Adrenal gland (tissue), 12 donors: ENCODE measurements around the gene ACE2. TPM values are rescaled to one million over a fixed set of nuclear protein-coding genes. Genes with fewer than 3 reads are reported as not detected.

ENCODE experiments used
- DNase-seq, 7 donors: peaks; one replicate each; pipeline ENCODE4 v3.0.0-alpha.2; 2019 to 2020
- H3K27ac ChIP-seq, 5 donors: fragments of 200-600 bp; sonication (generic) in 4 of 5; 1 replicate in 3 of 5; 2 replicates in 2 of 5; pipeline versions ENCODE4 v1.5.1 to v1.8.0; 2016 to 2020; ENCODE audit warnings: mild to moderate bottlenecking in 1 of 5
- H3K27me3 ChIP-seq: fragments of 200-600 bp; 2 replicates; pipeline ENCODE4 v1.8.0; 2021
- H3K36me3 ChIP-seq, 2 donors: fragments of 200-600 bp; replicated peaks in 1 of 2; 1 replicate in 1 of 2; 2 replicates in 1 of 2; pipeline versions ENCODE4 v1.5.1 to v1.8.0; 2018 to 2022
- H3K4me1 ChIP-seq, 2 donors: fragments of 200-600 bp; replicated peaks in 1 of 2; 1 replicate in 1 of 2; 2 replicates in 1 of 2; pipeline versions ENCODE4 v1.5.1 to v1.8.0; 2018 to 2021
- H3K4me3 ChIP-seq, 4 donors: fragments of 200-600 bp; sonication (generic) in 3 of 4; one replicate each; pipeline ENCODE4 v1.5.1; 2016 to 2018
- H3K9me3 ChIP-seq, 3 donors: fragments of 200-600 bp; sonication (generic) in 1 of 3; replicated peaks in 1 of 3; 1 replicate in 2 of 3; 2 replicates in 1 of 3; pipeline versions ENCODE4 v1.5.1 to v1.8.0; 2016 to 2021
- POLR2A ChIP-seq, 2 donors: fragments of 450-650 bp; IDR thresholded peaks; one replicate each; pipeline ENCODE4 v1.6.1; 2017; ENCODE audit warnings: antibody characterized with exemption in 2 of 2, mild to moderate bottlenecking in 2 of 2, moderate library complexity in 1 of 2
- WGBS, 4 donors: extraction: QIAGEN DNeasy Blood & Tissue Kit in 2 of 4; methylation state at CpG; one replicate each; pipeline versions ENCODE4 v1.1.5 to v1.1.7; 2013 to 2017; 5-methylcytosine and 5-hydroxymethylcytosine counted together
- intact Hi-C, 2 donors: fragments of 100-400 bp; cut with DNase I; formaldehyde crosslinking; loops; one replicate each; pipeline versions ENCODE4 v1.14.1 to v1.15.0; 2022 to 2023
- polyA plus RNA-seq, 3 donors: library from polyadenylated mRNA; stranded (reverse); fragments of 200-250 nt in 2 of 3; fragments of 350-450 nt in 1 of 3; fragmentation: Illumina TruSeq in 1 of 3; extraction: RNeasy Lipid Tissue Mini Kit (QIAGEN cat#74804) in 1 of 3; gene quantifications; one replicate each; pipeline ENCODE4 v1.2.3, GENCODE V29; 2013 to 2014
- total RNA-seq, 9 donors: library from RNA; depleted of rRNA in 4 of 9; stranded (reverse); fragments of >200 nt in 4 of 9; fragments of 120-200 nt in 1 of 9; fragmentation: NEBNext Ultra II Directional in 1 of 9; extraction: Animal tissue kit (Norgen Biotek cat#: 25700) in 1 of 9; gene quantifications; one replicate each; pipeline versions ENCODE4 v1.1.0 to v1.2.4, GENCODE V29; 2013 to 2023
- TF ChIP-seq, protein P1 (sequence below), 6 experiments: fragments of 450-650 bp in 4 of 6; fragments of 200-600 bp in 2 of 6; sonication (generic) in 1 of 6; IDR thresholded peaks; 1 replicate in 5 of 6; 2 replicates in 1 of 6; pipeline versions ENCODE4 v1.5.1 to v1.8.0; 2016 to 2021; ENCODE audit warnings: antibody characterized with exemption in 6 of 6, mild to moderate bottlenecking in 2 of 6, moderate library complexity in 1 of 6
- donor health status: healthy with polysubstance abuse.
- donor health status: Bipolar disorder and iron deficiency.
- donor health status: DM: yes; HTN: yes; CAD: no.
- donor health status: DM: no; HTN: no; CAD: no.
- donor health status: DM: no; HTN: no; CAD: no.
- donor health status: DM: yes; HTN: yes; CAD: no.

Gene ACE2
- total and polyA plus RNA-seq, 12 donors, result 0.35 to 3.9 (median 0.73) TPM

DNA sequence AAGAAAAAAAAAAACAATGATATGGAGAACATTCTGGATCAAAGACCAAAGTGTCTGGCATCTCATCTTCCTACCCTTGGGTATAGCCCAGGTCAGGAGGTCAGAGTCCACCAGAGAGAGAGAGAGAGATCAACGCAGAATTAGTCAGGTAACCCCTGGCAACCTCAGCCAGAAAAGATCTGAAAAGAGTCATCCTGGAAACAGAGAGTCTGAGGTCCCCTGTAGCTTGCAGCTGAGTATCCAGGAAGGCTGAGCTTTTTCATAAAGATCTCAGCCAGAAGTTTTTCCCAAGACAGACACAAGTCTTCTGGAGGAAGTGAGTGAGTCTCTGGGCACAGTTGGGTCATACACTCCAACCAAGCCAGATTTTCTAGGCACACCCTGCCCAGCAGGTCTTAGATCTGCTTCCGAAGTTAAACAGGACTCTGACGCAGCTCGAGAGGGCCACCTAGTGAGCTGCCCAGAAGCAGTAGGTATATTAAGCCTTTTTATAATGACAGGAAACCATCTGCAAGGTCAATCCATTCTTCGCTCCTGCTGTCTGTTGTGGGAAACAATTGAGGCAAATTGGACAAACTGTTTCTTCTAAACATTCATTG is 35.7 kb downstream of the ACE2 start:
- TF ChIP-seq POLR2A (IDR thresholded peaks at IDR 0.05), result no peak
- TF ChIP-seq, protein P1, sequence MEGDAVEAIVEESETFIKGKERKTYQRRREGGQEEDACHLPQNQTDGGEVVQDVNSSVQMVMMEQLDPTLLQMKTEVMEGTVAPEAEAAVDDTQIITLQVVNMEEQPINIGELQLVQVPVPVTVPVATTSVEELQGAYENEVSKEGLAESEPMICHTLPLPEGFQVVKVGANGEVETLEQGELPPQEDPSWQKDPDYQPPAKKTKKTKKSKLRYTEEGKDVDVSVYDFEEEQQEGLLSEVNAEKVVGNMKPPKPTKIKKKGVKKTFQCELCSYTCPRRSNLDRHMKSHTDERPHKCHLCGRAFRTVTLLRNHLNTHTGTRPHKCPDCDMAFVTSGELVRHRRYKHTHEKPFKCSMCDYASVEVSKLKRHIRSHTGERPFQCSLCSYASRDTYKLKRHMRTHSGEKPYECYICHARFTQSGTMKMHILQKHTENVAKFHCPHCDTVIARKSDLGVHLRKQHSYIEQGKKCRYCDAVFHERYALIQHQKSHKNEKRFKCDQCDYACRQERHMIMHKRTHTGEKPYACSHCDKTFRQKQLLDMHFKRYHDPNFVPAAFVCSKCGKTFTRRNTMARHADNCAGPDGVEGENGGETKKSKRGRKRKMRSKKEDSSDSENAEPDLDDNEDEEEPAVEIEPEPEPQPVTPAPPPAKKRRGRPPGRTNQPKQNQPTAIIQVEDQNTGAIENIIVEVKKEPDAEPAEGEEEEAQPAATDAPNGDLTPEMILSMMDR (IDR thresholded peaks at IDR 0.05), result peak; percentile 24 to 64 (median 56)
- intact Hi-C loops, result loop anchor here (10.0 kb wide), 3 partner anchors 70 to 90 kb away; partner anchors contain the start of gene PIR (in 1 of the 2)
- no peaks in the 10 kb centered on the region for H3K9me3 ChIP-seq
- H3K27ac ChIP-seq, result no peak overlapping the region
- H3K36me3 ChIP-seq, result no peaks in the 10 kb centered on the region
- H3K4me1 ChIP-seq, result no peaks in the 10 kb centered on the region
- no peak overlapping the region for H3K4me3 ChIP-seq
- peaks cover 22% of the 10 kb centered on the region for H3K27me3 ChIP-seq
- WGBS, 4 donors, result 0 to 16% (median 8%) methylated on average over 1 to 5 of the region's 5 CpGs
- peak; percentile 45 to 85 (median 72) for DNase-seq

DNA sequence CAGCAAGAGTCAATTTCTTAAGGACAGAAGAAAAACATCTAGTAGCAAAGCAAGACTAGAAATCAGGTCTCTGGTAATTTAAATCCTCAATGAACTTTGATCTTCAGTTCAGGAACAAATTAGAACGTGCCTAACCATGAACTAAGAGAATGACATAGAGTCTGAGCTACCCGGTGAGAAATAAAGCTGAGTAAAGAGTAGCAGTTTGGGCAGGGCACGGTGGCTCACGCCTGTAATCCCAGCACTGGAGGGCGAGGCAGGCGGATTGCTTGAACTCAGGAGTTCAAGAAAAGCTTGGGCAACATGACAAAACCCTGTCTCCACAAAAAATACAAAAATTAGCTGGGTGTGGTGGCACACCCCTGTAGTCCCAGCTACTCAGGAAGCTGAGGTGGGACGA is 37.7 kb downstream of the ACE2 start:
- DNase-seq, result no peak
- TF ChIP-seq, protein P1 (IDR thresholded peaks at IDR 0.05), result no peak
- TF ChIP-seq POLR2A (IDR thresholded peaks at IDR 0.05), result no peak
- H3K9me3 ChIP-seq, result no peaks in the 10 kb centered on the region
- 71 to 86% (median 75%) methylated on average over 7 of the region's 7 CpGs for WGBS, 4 donors
- no peak overlapping the region for H3K27ac ChIP-seq
- H3K4me1 ChIP-seq, result no peaks in the 10 kb centered on the region
- H3K4me3 ChIP-seq, result no peak overlapping the region
- H3K36me3 ChIP-seq, result no peaks in the 10 kb centered on the region
- intact Hi-C loops, result loop anchor here (10.0 kb wide), 3 partner anchors 68 to 88 kb away; partner anchors contain the start of gene PIR (in 1 of the 2)
- H3K27me3 ChIP-seq, result peaks cover 33% of the 10 kb centered on the region

DNA sequence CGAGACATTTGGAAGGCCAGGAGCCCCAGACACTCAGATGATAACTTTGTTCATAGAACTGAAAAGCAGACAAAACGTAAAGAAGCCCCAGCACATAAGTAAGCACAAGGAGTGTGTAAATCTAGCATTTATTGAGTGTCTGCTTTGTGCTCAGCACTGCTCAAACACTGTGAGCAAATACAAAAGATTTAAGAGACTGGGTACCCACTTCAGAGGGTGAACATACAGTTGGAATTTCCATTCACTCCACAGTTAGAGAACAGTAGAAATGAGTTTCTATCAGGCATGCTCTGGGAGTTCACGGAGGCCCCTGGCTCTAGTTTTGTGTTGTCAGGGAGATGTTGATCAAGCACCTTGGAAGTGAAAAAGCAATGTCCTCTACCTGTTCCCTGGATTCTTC is 39.8 kb downstream of the ACE2 start:
- WGBS, 4 donors, result 65 to 84% (median 68%) methylated on average over 3 of the region's 3 CpGs
- intact Hi-C loops, result loop anchor here (10.0 kb wide), 3 partner anchors 66 to 86 kb away; partner anchors contain the start of gene PIR (in 1 of the 2)

DNA sequence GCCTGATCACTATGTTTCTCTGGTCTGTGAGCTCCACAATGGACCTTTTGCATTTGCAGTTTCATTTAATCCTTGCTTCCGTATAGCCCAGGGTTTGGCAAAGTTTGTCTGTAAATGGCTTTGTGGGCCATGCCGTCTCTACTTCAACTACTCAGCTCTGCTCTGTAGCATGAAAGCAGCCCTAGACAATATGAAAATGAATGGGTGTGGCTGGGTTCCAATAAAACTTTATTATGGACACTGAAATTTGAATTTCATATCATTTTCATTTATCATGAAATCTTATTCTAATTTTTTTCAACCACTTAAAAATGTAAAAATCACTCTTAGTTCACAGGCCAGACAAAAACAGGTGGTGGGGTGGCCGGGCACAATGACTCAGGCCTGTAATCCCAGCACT is 41.5 kb downstream of the ACE2 start:
- Histone ChIP-seq H3K4me1 (no peaks in the 10 kb centered on the region), H3K4me3 (no peak overlapping the region), H3K27me3 (peaks cover 28% of the 10 kb centered on the region), H3K27ac (no peak overlapping the region), H3K9me3 (no peaks in the 10 kb centered on the region), H3K36me3 (no peaks in the 10 kb centered on the region)
- intact Hi-C loops, result no loop called here
- WGBS, 4 donors, result 75 to 99% (median 82%) methylated on average over 3 of the region's 3 CpGs
- no peak for TF ChIP-seq POLR2A (IDR thresholded peaks at IDR 0.05)
- TF ChIP-seq, protein P1 (IDR thresholded peaks at IDR 0.05), result no peak
- no peak for DNase-seq

More for the DNA sequence above, 39.8 kb downstream of the ACE2 start:
- Histone ChIP-seq H3K4me1 (no peaks in the 10 kb centered on the region), H3K27ac (no peak overlapping the region), H3K9me3 (no peaks in the 10 kb centered on the region), H3K36me3 (no peaks in the 10 kb centered on the region), H3K27me3 (peaks cover 33% of the 10 kb centered on the region), H3K4me3 (no peak overlapping the region)
- DNase-seq, result no peak
- no peak for TF ChIP-seq POLR2A (IDR thresholded peaks at IDR 0.05)
- TF ChIP-seq, protein P1 (IDR thresholded peaks at IDR 0.05), result no peak
